HG02763 (cell line): ENCODE results near the gene API5.

Experiments used
- ATAC-seq: cut with Tn5 transposase; IDR thresholded peaks from one replicate; pipeline ENCODE4 v1.9.1; 2021; ENCODE audit warnings: mild to moderate bottlenecking, moderate library complexity; ENCODE audit not compliant: unreplicated experiment

The API5 gene

GRCh38 chr11:43358801-43359421, 47.1 kb downstream of the API5 start, which contains the start of gene TTC17:
TTC17 (plus strand) TSS chr11:43358920; CDS start chr11:43358955, 35 bp downstream.
- peak; percentile 95 for ATAC-seq

GRCh38 chr11:43359422-43359818, 47.6 kb downstream of the API5 start:
- peak; percentile 40 for ATAC-seq

- no peak for ATAC-seq
Measured at GRCh38 chr11:43360361-43361032, 48.7 kb downstream of the API5 start.

GRCh38 chr11:43366677-43367076, 54.9 kb downstream of the API5 start:
- no peak for ATAC-seq

- ATAC-seq: no peak
Measured at GRCh38 chr11:43367382-43368178, 55.8 kb downstream of the API5 start.

- no peak for ATAC-seq
Measured at GRCh38 chr11:43376065-43376464, 64.3 kb downstream of the API5 start.

- no peak for ATAC-seq
Measured at GRCh38 chr11:43376594-43376993, 64.8 kb downstream of the API5 start.

- no peak for ATAC-seq
Measured at GRCh38 chr11:43377389-43377788, 65.6 kb downstream of the API5 start.

- ATAC-seq: no peak
Measured at GRCh38 chr11:43378897-43379296, 67.1 kb downstream of the API5 start.

GRCh38 chr11:43381802-43382201, 70.0 kb downstream of the API5 start:
- ATAC-seq: no peak

- no peak for ATAC-seq
Measured at GRCh38 chr11:43382614-43383013, 70.8 kb downstream of the API5 start.

- no peak for ATAC-seq
Measured at GRCh38 chr11:43384393-43384792, 72.6 kb downstream of the API5 start.

- no peak for ATAC-seq
Measured at GRCh38 chr11:43392713-43393112, 80.9 kb downstream of the API5 start.

GRCh38 chr11:43393765-43394355, 82.1 kb downstream of the API5 start:
- ATAC-seq: no peak
